HEK293T (cell line): ENCODE measurements around the gene GSTO2.
"Not testable (repeated sequence)": the region's sequence is repeated elsewhere in the genome, so short reads cannot be mapped to it uniquely, and the experiment has no call there.

Experiments used
- ARNT ChIP-seq: fragments of 450-650 bp; IDR thresholded peaks from 2 replicates; pipeline ENCODE4 v1.6.1; 2017; ENCODE audit warnings: mild to moderate bottlenecking
- BHLHE40 ChIP-seq: fragments of 450-650 bp; IDR thresholded peaks from 2 replicates; pipeline ENCODE4 v1.6.1; 2016; ENCODE audit warnings: mild to moderate bottlenecking, moderate library complexity, borderline replicate concordance
- ELF4 ChIP-seq: fragments of 450-650 bp; IDR thresholded peaks from 2 replicates; pipeline ENCODE4 v1.6.1; 2017; ENCODE audit warnings: antibody characterized with exemption
- FOXA1 ChIP-seq: fragments of 450-650 bp; IDR thresholded peaks from 2 replicates; pipeline ENCODE4 v1.6.1; 2016; ENCODE audit warnings: mild to moderate bottlenecking
- FOXM1 ChIP-seq: fragments of 450-650 bp; IDR thresholded peaks from 2 replicates; pipeline ENCODE4 v1.6.1; 2017; ENCODE audit warnings: mild to moderate bottlenecking, borderline replicate concordance
- NFRKB ChIP-seq: fragments of 450-650 bp; IDR thresholded peaks from 2 replicates; pipeline ENCODE4 v1.6.1; 2016; ENCODE audit warnings: mild to moderate bottlenecking, moderate library complexity
- SP1 ChIP-seq: fragments of 450-650 bp; IDR thresholded peaks from 2 replicates; pipeline ENCODE4 v1.6.1; 2017
- TARDBP ChIP-seq: fragments of 450-650 bp; IDR thresholded peaks from 2 replicates; pipeline ENCODE4 v1.6.1; 2016
- ZNF384 ChIP-seq: fragments of 450-650 bp; IDR thresholded peaks from 2 replicates; pipeline ENCODE4 v1.6.1; 2016

DNA sequence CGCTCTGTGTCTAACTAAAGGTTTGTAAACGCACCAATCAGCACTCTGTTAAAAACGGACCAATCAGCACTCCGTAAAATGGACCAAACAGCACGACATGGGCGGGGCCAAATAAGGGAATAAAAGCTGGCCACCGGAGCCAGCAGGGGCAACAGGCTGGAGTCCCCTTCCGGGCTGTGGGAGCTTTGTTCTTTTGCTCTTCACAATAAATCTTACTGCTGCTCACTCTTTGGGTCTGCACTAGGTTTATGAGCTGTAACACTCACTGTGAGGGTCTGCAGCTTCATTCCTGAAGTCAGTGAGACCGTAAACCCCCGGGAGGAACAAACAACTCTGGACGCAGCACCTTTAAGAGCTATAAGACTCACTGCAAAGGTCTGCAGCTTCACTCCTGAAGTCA lies 20.1 kb upstream of the GSTO2 start:
- not testable (repeated sequence) for TF ChIP-seq NFRKB, SP1, TARDBP, BHLHE40, ARNT, FOXA1, FOXM1, ZNF384, ELF4
